HG02970 (cell line): Measurements from ENCODE around the gene RNF20.
"Not testable (repeated sequence)": the region's sequence is repeated elsewhere in the genome, so short reads cannot be mapped to it uniquely, and the experiment has no call there.

Source experiments
- ATAC-seq: cut with Tn5 transposase; IDR thresholded peaks from one replicate; pipeline ENCODE4 v1.9.1; 2021; ENCODE audit warnings: mild to moderate bottlenecking, moderate library complexity, moderate number of reproducible peaks; ENCODE audit not compliant: unreplicated experiment, low FRiP score

Gene RNF20

GRCh38 chr9:101585740-101586139 lies 52.1 kb downstream of the RNF20 start:
- no peak for ATAC-seq

GRCh38 chr9:101586651-101587050 lies 53.0 kb downstream of the RNF20 start:
- peak; percentile 77 for ATAC-seq

DNA sequence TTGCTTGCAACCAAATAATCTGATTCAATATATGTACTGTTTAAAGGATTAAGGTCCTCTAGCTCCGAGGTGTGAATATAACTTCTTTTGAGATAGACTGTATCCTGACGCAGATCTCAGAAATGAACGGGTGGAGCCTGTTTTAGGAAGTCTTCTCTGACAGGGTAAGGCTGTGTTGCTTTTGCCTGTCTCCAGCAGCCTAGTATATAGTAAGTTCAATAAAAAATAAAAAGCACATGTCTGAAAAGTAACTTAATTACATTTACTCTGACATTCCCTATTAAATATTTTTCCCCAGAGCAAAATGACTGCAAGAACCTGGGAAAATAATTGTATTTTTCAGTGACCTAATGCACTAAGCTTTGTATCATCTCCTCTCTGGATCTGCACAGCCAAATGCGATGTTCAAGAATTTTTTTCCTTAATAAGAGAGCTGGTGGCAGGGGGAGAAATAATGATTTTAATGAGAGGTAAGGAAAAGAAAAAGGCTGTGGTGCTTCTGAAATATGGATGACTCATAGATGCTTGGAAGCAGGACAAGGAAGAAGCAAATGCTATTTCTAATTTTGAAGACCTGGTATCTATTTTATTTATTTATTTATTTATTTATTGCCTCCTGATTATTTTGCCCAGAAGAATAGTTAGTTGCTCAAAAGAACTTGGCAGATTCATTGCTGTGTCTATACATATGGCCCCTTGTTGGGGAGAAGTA lies 53.8 kb downstream of the RNF20 start:
- no peak for ATAC-seq

DNA sequence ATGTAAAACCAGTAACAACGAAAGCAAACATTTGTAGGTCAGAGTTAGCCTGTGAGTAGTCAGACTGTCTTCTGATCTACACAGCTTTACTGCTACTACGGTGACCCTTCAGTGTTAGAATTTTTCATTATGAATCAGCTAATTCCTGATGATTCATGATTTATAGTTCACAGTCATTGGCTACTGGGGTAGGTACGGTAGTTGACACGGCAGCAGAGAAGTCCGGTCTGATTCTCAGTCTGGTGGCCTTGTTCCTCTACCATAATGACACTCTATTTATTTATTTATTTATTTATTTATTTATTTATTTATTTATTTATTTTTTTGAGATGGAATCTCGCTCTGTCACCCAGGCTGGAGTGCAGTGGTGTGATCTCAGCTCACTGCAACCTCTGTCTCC lies 56.4 kb downstream of the RNF20 start:
- ATAC-seq: not testable (repeated sequence)

DNA sequence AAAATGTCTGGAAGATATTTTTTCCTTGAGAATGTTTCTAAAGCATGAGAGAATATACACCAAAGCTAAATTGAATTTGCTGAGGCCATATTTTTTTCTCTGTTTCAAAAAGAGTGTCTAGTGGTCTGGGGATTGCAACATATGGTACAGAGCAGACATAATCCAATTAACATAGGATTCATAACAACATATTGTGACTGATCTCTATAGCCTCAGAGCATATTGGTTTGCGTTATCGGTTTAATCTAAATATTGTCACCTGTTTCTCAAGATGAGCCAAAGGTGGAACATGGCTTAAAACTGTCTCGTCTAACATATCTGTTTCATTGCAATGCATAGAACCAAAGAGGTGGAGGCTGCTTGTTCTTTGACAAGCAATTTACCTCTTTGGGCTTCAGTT lies 57.2 kb downstream of the RNF20 start:
- no peak for ATAC-seq

DNA sequence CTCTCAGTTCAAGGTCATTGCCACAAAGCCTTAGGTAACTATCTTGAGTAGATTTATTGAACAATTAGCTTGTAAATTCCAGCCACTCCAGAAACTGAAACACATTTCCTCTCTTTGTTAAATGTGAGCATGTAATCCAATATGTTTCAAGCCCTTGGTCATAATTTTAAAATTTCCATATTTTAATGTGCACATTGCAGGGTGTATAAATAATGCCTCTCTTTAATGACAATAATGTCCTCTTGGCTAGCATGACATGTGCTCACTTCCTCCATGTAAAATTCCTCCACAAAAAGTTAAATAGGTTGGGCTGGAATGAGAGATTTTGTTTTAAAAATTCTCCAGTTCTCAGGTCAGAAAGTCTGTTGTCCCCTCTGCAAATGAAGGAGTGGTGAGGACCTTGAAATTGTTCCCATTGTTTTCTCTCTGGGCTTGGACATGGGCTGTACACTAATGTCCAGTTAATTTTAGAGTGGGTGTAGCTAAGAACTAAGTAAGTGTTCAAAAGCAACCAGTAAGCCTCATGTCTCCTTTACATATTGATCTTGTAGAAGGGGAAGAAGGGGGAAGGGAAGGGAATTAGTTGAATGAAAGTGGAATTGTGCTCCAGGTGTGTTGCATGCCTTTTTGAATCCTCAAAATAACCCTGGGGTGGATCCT lies 58.3 kb downstream of the RNF20 start:
- ATAC-seq: no peak

GRCh38 chr9:101592788-101593187 lies 59.1 kb downstream of the RNF20 start:
- ATAC-seq: no peak

- ATAC-seq: no peak
Observed at GRCh38 chr9:101593345-101593744, 59.7 kb downstream of the RNF20 start.

DNA sequence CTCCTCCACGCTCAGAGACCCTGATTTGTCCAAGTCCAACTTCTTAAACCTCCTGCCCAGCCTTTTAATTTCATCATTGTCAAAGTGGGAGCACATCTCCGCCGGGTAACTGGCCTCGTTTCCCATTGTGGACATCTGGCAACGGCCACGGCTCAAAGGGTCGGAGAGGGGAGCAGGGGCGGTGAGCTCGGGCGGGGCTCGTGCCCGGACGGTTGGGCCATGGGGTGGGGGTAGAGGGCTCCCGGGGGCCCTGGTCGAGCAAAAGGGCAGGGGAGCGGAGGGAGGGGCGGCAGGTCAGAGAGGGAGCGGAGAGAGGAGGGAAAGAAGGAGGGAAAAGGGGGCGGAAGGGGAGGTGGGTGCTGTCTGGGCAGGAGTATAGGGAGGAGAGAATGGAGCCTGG lies 61.1 kb downstream of the RNF20 start, which contains the start of gene PPP3R2:
TSS of gene PPP3R2 (minus strand) at position 174 of the 400 bp plus-strand sequence. CDS start at position 126, 48 bp downstream.
- ATAC-seq: no peak

DNA sequence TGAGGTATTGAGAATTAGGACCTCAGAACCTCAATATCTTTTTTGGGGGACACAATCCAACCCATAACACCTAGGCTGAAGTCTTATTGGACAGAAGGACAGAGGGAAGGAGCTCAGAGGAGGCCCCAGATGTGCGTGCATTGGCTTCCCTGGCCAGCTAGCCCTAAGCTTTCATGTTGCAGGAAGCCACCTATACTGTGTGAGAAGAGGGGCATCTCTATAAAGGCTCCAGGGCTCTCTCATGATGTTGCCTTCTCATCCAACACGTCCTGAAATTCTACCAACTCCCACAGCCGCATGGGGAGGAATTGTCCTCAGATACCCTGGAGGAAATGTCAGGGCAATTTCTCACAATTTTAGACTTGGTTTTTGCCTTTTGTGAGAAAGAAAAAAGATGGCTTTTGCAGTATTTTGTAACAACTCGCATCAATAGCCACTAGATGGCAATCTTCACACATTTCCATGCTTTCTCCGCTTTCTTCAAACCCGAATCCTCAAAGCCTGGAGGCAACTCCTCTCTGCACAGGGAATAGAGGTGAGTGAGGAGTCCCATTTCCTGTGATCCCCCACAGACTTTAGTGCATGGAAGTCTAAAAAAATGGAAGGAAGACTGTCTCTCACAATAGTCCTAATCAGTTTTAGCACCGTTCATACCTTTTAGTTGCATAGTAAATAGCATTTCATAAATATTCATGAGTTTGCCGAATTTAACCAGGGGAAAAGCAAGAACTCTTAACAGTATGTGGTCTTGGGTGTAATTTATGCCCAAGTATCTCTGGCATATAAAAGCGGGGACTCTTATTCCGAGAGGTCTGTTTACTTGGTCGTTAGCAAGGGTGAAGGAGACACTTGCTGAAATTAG lies 68.5 kb downstream of the RNF20 start:
- ATAC-seq: no peak

- ATAC-seq: no peak
Observed at GRCh38 chr9:101604296-101604695, 70.6 kb downstream of the RNF20 start.

DNA sequence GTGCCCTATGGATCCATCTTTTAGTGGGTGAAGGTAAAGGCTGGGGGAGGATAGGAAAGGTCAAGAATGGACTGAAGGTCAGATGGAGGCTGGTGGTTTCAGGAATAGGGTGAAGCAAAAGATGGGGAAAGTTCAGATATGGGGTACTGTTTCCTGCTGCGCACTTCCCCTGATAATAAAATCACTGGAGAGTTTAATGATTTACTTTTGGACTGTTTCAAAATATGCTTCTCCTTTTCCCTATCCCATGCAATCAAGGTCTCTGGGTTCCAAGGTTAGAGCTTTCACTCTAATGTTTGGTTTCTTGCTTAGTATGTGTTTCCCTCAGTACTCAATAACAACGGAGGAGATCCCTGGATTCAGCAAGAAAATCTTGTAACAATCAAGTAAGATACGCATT lies 71.9 kb downstream of the RNF20 start:
- no peak for ATAC-seq
